Suprapubic skin (tissue), 4 donors: Measurements from ENCODE around the gene MEGF9.

Experiments
- CTCF ChIP-seq, 2 donors: fragments of 200-600 bp in 1 of 2; fragments of 450-650 bp in 1 of 2; sonication (generic) in 1 of 2; IDR thresholded peaks; one replicate each; pipeline ENCODE4 v1.5.1; 2016 to 2019; ENCODE audit warnings: antibody characterized with exemption in 2 of 2, mild to moderate bottlenecking in 1 of 2, moderate library complexity in 1 of 2
- POLR2A ChIP-seq, 2 donors: fragments of 450-650 bp; IDR thresholded peaks; one replicate each; pipeline ENCODE4 v1.6.1; 2017; ENCODE audit warnings: antibody characterized with exemption in 2 of 2, mild to moderate bottlenecking in 2 of 2, moderate library complexity in 2 of 2
- POLR2AphosphoS5 ChIP-seq, 3 donors: sonication (generic); formaldehyde crosslinking; IDR thresholded peaks; one replicate each; pipeline ENCODE4 v1.6.1; 2017; ENCODE audit warnings: antibody characterized with exemption in 3 of 3

DNA sequence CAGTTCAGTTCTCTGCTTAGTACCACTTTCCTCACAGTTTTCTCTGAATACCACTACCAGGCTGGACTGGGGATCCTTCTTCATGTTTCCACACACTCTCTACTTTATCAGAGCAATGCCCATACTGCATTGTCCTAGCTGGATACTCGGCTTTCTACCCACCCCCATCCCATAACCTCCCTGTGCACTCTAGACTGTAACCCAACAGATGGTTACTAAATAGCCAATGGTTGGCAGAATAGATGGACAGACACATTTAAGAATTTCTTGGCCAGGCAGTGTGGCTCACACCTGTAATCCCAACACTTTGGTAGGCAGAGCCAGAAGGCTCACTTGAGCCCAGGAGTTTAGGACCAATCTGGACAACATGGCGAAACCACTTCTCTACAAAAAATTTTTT is 157.1 kb downstream of the MEGF9 start:
- no peak for TF ChIP-seq CTCF (IDR thresholded peaks at IDR 0.05)
- no peak for TF ChIP-seq POLR2AphosphoS5 (IDR thresholded peaks at IDR 0.05)
- no peak for TF ChIP-seq POLR2A (IDR thresholded peaks at IDR 0.05)
